NCI-H345 (cell line): Measurements from ENCODE around the gene GALNT12.

Experiments used
- DNase-seq: peaks from one replicate; lab custom pipeline; 2025; lab: John Stamatoyannopoulos, UW

GALNT12 gene

GRCh38 chr9:98881356-98881755 lies 73.9 kb downstream of the GALNT12 start:
- no peak for DNase-seq

DNA sequence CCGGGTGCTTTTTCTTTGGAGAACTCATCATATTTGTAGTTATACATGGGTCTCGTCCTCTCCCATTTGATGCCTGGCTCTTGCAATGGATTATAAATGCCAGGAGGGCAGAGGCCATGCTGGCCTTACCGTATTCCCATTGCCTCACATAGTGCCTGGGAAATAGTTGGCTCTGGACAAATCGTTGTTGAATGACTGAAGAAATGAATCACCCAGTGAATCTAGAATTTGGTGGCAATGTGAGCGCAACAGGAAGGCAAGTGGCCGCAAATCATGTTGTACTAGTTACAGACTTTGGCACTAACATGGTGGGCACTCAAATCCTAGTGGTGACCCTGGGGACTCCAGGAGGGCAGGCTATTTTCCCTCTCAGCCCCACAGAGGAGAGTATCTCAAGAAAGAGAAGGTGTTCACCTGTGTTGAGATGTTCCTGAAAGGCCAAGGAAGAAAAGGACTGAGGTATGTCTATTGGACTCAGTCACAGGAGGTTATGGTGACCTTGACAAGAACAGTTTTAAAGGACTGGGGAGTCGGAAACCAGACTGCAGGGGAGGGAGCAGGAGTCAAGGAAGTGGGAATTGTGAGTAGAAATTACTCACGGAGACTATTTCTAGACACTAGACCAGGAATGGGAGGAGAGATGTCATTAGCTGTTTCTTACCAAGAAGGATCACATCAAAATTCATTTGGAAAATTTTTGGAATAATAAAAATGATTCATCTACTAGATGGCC lies 74.5 kb downstream of the GALNT12 start:
- DNase-seq: no peak

DNA sequence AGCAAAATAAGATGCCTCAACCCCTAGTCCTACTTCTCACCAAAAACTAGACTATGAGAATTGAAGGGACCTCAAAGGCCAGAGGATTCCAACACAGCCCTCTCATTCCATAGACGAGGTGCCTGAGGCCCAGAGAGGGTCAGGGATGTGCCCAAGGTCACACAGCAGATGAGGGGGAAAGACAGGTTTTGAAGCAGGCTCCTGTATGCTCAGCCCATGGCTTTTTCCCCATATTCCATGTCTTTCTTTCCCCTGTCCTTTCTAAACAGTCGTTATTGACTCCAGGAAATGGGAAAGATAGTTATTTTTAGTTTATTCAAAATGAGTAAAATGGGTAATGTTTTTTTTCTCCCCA lies 75.1 kb downstream of the GALNT12 start:
- no peak for DNase-seq

DNA sequence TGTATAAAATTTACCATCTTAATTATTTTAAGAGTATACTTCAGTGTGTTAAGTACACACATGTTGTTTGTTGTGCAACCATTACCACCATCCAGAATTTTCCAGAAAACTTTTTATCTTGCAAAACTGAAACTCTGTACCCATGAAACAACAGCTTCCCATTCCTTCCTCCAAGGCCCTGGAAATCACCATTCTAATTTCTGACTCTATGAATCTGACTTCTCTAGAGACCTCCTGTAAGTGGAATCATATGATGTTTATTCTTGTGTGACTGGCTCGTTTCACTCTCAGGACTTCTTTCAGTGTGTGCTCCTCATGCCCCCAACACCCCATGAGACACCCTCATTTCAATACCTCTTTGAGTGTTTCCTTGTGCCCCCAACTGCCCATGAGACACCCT lies 75.8 kb downstream of the GALNT12 start:
- no peak for DNase-seq

GRCh38 chr9:98884849-98885248 lies 77.4 kb downstream of the GALNT12 start:
- DNase-seq: no peak

- DNase-seq: no peak
Observed at GRCh38 chr9:98885575-98886295, 78.3 kb downstream of the GALNT12 start.

- DNase-seq: no peak
Observed at GRCh38 chr9:98886691-98887229, 79.3 kb downstream of the GALNT12 start.

DNA sequence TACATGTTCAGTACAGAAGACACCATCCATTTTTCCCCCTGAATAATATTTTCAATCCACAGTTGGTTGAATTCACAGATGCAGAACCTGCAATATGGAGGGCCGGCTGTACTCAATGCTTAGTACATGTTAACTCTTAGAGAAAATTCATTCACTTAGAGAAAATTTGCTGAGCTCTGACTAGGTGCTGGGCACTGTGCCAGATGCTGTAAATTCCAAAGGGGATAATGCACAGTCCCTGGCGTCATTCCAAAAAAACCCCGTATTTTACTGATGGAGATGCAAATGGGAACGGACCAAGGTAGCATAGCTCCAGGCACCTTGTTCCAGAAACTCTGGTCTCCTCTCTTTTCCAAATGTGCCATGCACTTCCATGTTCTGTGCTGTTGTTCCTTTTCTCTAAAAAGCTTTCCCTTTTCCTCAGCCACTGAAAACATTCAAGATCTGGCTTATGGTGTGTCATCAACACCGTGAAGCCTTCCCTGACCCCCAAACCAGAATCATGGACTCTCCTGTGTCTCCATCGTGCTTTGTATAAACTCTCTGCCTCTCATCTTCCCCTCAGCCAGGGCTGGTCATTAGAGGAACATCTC lies 80.5 kb downstream of the GALNT12 start:
- peak; percentile 88 for DNase-seq

GRCh38 chr9:98888801-98889421 lies 81.4 kb downstream of the GALNT12 start:
- no peak for DNase-seq

DNA sequence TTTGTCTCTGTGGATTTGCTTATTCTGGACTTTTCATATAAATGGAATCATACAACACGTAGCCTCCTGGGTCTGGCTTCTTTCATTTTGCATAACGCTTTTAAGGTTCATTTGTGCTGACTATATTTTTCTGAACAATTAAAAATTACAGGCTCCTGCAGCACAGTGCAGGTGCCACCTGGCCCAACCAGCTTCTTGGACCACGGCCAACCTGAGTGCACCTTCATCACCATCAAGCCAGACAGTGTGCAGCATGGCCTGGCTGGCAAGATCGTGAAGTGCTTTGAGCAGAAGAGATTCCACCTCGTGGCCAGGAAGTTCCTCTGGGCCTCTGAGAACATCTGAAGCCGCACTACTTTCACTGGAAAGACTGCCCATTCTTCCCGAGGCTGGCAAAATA lies 82.8 kb downstream of the GALNT12 start:
- DNase-seq: peak; percentile 51

GRCh38 chr9:98892288-98892687 lies 84.8 kb downstream of the GALNT12 start:
- no peak for DNase-seq

GRCh38 chr9:98892690-98893089 lies 85.2 kb downstream of the GALNT12 start:
- DNase-seq: no peak

DNA sequence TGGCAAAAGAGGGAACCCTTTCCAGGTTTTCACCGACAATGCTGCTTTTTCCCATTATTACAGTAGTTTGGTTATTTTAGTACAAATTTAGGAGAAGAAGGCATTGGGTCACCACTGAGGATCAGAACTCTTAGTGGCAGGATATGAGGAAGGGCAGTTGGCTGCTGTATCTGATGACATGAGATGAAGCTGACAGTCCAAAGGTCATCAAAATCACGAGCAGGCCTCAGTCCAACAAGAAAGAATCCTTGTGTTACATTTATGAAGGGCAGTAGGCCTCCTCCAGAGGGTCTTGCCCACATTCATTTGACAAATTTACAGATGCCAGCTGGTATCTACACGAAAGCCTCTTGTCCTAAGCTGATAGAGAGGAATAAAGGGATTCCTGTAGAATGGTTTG lies 86.7 kb downstream of the GALNT12 start:
- no peak for DNase-seq

- no peak for DNase-seq
Observed at GRCh38 chr9:98894761-98895160, 87.3 kb downstream of the GALNT12 start.

GRCh38 chr9:98896632-98897031 lies 89.2 kb downstream of the GALNT12 start:
- DNase-seq: no peak

- DNase-seq: no peak
Observed at GRCh38 chr9:98897745-98898144, 90.3 kb downstream of the GALNT12 start.

GRCh38 chr9:98899408-98900056 lies 92.1 kb downstream of the GALNT12 start:
- DNase-seq: no peak
